Subcutaneous abdominal adipose tissue (tissue), 5 donors: ENCODE results near the gene BCAS3.
A peak's percentile ranks its signal among the peaks of the same experiment; 100 is the strongest.

ENCODE experiments used
- H3K27ac ChIP-seq: one replicate; pipeline ENCODE4 v1.7.0; 2013; ENCODE audit warnings: low read depth, mild to moderate bottlenecking, inconsistent platforms, low read length, moderate library complexity
- H3K27me3 ChIP-seq, 5 donors: one replicate each; pipeline ENCODE4 v1.7.0; 2013; ENCODE audit warnings: low read length in 5 of 5, inconsistent platforms in 1 of 5; ENCODE audit not compliant: control insufficient read depth in 5 of 5, insufficient read depth in 4 of 5
- H3K36me3 ChIP-seq, 5 donors: one replicate each; pipeline ENCODE4 v1.7.0; 2013; ENCODE audit warnings: low read length in 5 of 5; ENCODE audit not compliant: control insufficient read depth in 5 of 5, insufficient read depth in 5 of 5
- H3K4me1 ChIP-seq, 5 donors: one replicate each; pipeline ENCODE4 v1.7.0; 2013; ENCODE audit warnings: low read length in 5 of 5, mild to moderate bottlenecking in 3 of 5, moderate library complexity in 1 of 5; ENCODE audit not compliant: control insufficient read depth in 5 of 5, insufficient read depth in 5 of 5
- H3K4me3 ChIP-seq, 5 donors: one replicate each; pipeline ENCODE4 v1.7.0; 2013; ENCODE audit warnings: low read length in 5 of 5, low read depth in 1 of 5
- H3K9ac ChIP-seq, 5 donors: one replicate each; pipeline ENCODE4 v1.7.0; 2013; ENCODE audit warnings: low read length in 5 of 5, mild to moderate bottlenecking in 4 of 5, moderate library complexity in 3 of 5
- H3K9me3 ChIP-seq, 5 donors: one replicate each; pipeline ENCODE4 v1.7.0; 2013; ENCODE audit warnings: low read length in 5 of 5; ENCODE audit not compliant: control insufficient read depth in 5 of 5
- donor health status: healthy.
- donor health status: healthy.
- donor health status: healthy.
- donor health status: healthy.
- donor health status: healthy.

Gene BCAS3

GRCh38 chr17:61384692-61385576 lies 707.3 kb downstream of the BCAS3 start:
- H3K27ac ChIP-seq = no peak overlapping the region
- H3K4me3 ChIP-seq = no peak overlapping the region
- no peak overlapping the region for H3K9ac ChIP-seq
- no peaks in the 10 kb centered on the region for H3K9me3 ChIP-seq
- no peaks in the 10 kb centered on the region for H3K36me3 ChIP-seq
- no peaks in the 10 kb centered on the region for H3K27me3 ChIP-seq
- H3K4me1 ChIP-seq = peaks cover 4 to 49% (median 31%) of the 10 kb centered on the region in 5 donors

GRCh38 chr17:61385577-61386236 lies 708.1 kb downstream of the BCAS3 start:
- no peak overlapping the region for H3K9ac ChIP-seq
- no peak overlapping the region for H3K4me3 ChIP-seq
- no peak overlapping the region for H3K27ac ChIP-seq

GRCh38 chr17:61386251-61386650 lies 708.6 kb downstream of the BCAS3 start:
- Histone ChIP-seq H3K9ac (no peak overlapping the region), H3K27me3 (no peaks in the 10 kb centered on the region), H3K36me3 (no peaks in the 10 kb centered on the region), H3K9me3 (no peaks in the 10 kb centered on the region), H3K27ac (no peak overlapping the region), H3K4me1 (peaks cover 4 to 42% (median 31%) of the 10 kb centered on the region in 5 donors), H3K4me3 (no peak overlapping the region)

More at GRCh38 chr17:61385577-61386236, 708.1 kb downstream of the BCAS3 start:
- Histone ChIP-seq H3K9me3 (no peaks in the 10 kb centered on the region), H3K36me3 (no peaks in the 10 kb centered on the region), H3K4me1 (peaks cover 4 to 44% (median 31%) of the 10 kb centered on the region in 5 donors), H3K27me3 (no peaks in the 10 kb centered on the region)

GRCh38 chr17:61387011-61387410 lies 709.4 kb downstream of the BCAS3 start:
- Histone ChIP-seq H3K27me3 (no peaks in the 10 kb centered on the region), H3K9me3 (no peaks in the 10 kb centered on the region), H3K36me3 (peaks cover 0 to 2% (median 0%) of the 10 kb centered on the region in 5 donors), H3K4me1 (peaks cover 4 to 36% (median 31%) of the 10 kb centered on the region in 5 donors), H3K27ac (no peak overlapping the region), H3K4me3 (no peak overlapping the region), H3K9ac (no peak overlapping the region)

GRCh38 chr17:61387511-61388305 lies 710.1 kb downstream of the BCAS3 start:
- no peaks in the 10 kb centered on the region for H3K9me3 ChIP-seq
- H3K27ac ChIP-seq = no peak overlapping the region
- H3K4me3 ChIP-seq = no peak overlapping the region
- H3K36me3 ChIP-seq = peaks cover 0 to 4% (median 3%) of the 10 kb centered on the region in 5 donors
- no peaks in the 10 kb centered on the region for H3K27me3 ChIP-seq
- H3K4me1 ChIP-seq = peaks cover 4 to 32% (median 31%) of the 10 kb centered on the region in 5 donors
- H3K9ac ChIP-seq = no peak overlapping the region

- Histone ChIP-seq H3K4me3 (no peak overlapping the region), H3K27me3 (no peaks in the 10 kb centered on the region), H3K9me3 (no peaks in the 10 kb centered on the region), H3K4me1 (peaks cover 0 to 24% (median 22%) of the 10 kb centered on the region in 5 donors), H3K36me3 (peaks cover 0 to 4% (median 3%) of the 10 kb centered on the region in 5 donors), H3K27ac (no peak overlapping the region), H3K9ac (no peak overlapping the region)
Observed at GRCh38 chr17:61388561-61389356, 711.1 kb downstream of the BCAS3 start.

GRCh38 chr17:61389670-61390478 lies 712.2 kb downstream of the BCAS3 start:
- Histone ChIP-seq H3K9ac (peak overlapping the region in 2 of 5 donors; percentile 38 to 76), H3K27me3 (no peaks in the 10 kb centered on the region), H3K9me3 (no peaks in the 10 kb centered on the region), H3K36me3 (peaks cover 0 to 4% (median 3%) of the 10 kb centered on the region in 5 donors), H3K4me3 (peak overlapping the region in 3 of 5 donors; percentile 8 to 46 (median 31)), H3K27ac (no peak overlapping the region), H3K4me1 (peaks cover 0 to 12% (median 10%) of the 10 kb centered on the region in 5 donors)

- Histone ChIP-seq H3K9ac (no peak overlapping the region), H3K36me3 (peaks cover 0 to 4% (median 3%) of the 10 kb centered on the region in 5 donors), H3K27me3 (peaks cover 0 to 3% (median 0%) of the 10 kb centered on the region in 5 donors), H3K4me1 (peaks cover 0 to 12% (median 10%) of the 10 kb centered on the region in 5 donors), H3K4me3 (no peak overlapping the region), H3K9me3 (no peaks in the 10 kb centered on the region), H3K27ac (no peak overlapping the region)
Observed at GRCh38 chr17:61390479-61390791, 712.8 kb downstream of the BCAS3 start.
